Midbrain (tissue), 1 donor: Measurements from ENCODE around the gene SLC45A2.

Experiments
- DNase-seq: peaks from one replicate; lab custom pipeline; 2025; lab: John Stamatoyannopoulos, UW

SLC45A2 gene

GRCh38 chr5:34007201-34007620 lies 22.7 kb upstream of the SLC45A2 start:
- peak; percentile 58 for DNase-seq

- no peak for DNase-seq
These were observed 21.2 kb upstream of the SLC45A2 start for GRCh38 chr5:34005681-34006080.

GRCh38 chr5:34005211-34005610 lies 20.7 kb upstream of the SLC45A2 start:
- DNase-seq: no peak

- DNase-seq: no peak
These were observed 19.4 kb upstream of the SLC45A2 start for GRCh38 chr5:34003941-34004340.

GRCh38 chr5:34002629-34003328 lies 18.3 kb upstream of the SLC45A2 start:
- no peak for DNase-seq

GRCh38 chr5:34001241-34001841 lies 16.8 kb upstream of the SLC45A2 start:
- DNase-seq: no peak

GRCh38 chr5:33999978-34000377 lies 15.5 kb upstream of the SLC45A2 start:
- no peak for DNase-seq

- peak; percentile 76 for DNase-seq
These were observed 13.0 kb upstream of the SLC45A2 start for GRCh38 chr5:33997331-33997983.

GRCh38 chr5:33995865-33996264 lies 11.4 kb upstream of the SLC45A2 start:
- DNase-seq: no peak

- no peak for DNase-seq
These were observed 10.4 kb upstream of the SLC45A2 start for GRCh38 chr5:33994845-33995244.

- no peak for DNase-seq
These were observed 8.4 kb upstream of the SLC45A2 start for GRCh38 chr5:33992864-33993263.

- no peak for DNase-seq
These were observed 954 bp upstream of the SLC45A2 start for GRCh38 chr5:33985447-33985846.

- no peak for DNase-seq
These were observed 315 bp downstream of the SLC45A2 start for GRCh38 chr5:33984178-33984577.

- no peak for DNase-seq
These were observed 2.9 kb downstream of the SLC45A2 start for GRCh38 chr5:33981408-33982162.

- DNase-seq: no peak
These were observed 4.5 kb downstream of the SLC45A2 start for GRCh38 chr5:33980030-33980429.

- no peak for DNase-seq
These were observed 6.2 kb downstream of the SLC45A2 start for GRCh38 chr5:33978306-33978705.

GRCh38 chr5:33976307-33976706 lies 8.2 kb downstream of the SLC45A2 start:
- DNase-seq: no peak

GRCh38 chr5:33975852-33976251 lies 8.6 kb downstream of the SLC45A2 start:
- DNase-seq: no peak

GRCh38 chr5:33973271-33973670 lies 11.2 kb downstream of the SLC45A2 start:
- DNase-seq: no peak

GRCh38 chr5:33969572-33970452 lies 14.7 kb downstream of the SLC45A2 start:
- peak; percentile 5 for DNase-seq

- no peak for DNase-seq
These were observed 16.1 kb downstream of the SLC45A2 start for GRCh38 chr5:33968211-33969005.
